Measurements from ENCODE around the gene SLC39A2. TPM values are rescaled to one million over a fixed set of nuclear protein-coding genes. Genes with fewer than 3 reads are reported as not detected.

The SLC39A2 gene
- total and polyA plus RNA-seq, 2 experiments from 2014 or later: not detected

DNA sequence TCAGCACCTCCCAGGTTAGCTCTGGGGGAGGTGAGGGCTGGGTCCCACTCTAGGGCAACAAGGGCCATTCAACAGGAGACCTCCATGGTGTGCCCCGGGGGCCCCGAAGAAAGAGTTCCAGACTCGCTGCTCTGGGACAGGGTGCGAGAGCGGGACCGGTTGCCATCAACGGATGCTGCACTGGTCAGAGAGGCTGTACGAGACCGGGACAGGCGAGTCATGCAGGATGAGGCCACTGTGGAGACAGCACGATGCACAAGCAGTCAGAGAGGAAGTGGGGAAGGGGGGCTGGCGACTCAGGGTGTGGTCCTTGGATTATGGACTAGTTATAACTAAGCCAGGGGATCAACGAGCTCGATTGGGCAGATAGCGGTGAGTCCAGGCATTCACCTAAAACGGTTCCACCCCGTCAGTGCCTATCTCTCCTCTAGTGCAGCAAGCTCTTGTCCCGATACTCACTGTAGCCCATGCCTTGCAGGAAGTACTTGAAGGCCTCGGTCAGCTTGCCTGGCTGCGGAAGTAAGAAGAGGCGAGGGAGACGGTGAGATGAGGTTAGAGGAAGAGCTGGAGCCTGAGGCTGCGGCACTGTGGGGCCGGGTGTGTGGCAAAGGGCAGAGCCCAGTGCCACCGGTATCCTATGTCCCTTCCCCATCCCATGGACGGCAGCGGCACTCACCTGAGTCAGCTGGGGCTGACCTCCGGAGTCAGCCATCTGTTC lies 18.6 kb downstream of the SLC39A2 start (continued):
- TF ChIP-seq, protein P1, sequence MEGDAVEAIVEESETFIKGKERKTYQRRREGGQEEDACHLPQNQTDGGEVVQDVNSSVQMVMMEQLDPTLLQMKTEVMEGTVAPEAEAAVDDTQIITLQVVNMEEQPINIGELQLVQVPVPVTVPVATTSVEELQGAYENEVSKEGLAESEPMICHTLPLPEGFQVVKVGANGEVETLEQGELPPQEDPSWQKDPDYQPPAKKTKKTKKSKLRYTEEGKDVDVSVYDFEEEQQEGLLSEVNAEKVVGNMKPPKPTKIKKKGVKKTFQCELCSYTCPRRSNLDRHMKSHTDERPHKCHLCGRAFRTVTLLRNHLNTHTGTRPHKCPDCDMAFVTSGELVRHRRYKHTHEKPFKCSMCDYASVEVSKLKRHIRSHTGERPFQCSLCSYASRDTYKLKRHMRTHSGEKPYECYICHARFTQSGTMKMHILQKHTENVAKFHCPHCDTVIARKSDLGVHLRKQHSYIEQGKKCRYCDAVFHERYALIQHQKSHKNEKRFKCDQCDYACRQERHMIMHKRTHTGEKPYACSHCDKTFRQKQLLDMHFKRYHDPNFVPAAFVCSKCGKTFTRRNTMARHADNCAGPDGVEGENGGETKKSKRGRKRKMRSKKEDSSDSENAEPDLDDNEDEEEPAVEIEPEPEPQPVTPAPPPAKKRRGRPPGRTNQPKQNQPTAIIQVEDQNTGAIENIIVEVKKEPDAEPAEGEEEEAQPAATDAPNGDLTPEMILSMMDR (conservative IDR thresholded peaks at IDR 0.05; ENCODE audit: low read depth in 2 of 2): no peak
- TF ChIP-seq, protein P2, sequence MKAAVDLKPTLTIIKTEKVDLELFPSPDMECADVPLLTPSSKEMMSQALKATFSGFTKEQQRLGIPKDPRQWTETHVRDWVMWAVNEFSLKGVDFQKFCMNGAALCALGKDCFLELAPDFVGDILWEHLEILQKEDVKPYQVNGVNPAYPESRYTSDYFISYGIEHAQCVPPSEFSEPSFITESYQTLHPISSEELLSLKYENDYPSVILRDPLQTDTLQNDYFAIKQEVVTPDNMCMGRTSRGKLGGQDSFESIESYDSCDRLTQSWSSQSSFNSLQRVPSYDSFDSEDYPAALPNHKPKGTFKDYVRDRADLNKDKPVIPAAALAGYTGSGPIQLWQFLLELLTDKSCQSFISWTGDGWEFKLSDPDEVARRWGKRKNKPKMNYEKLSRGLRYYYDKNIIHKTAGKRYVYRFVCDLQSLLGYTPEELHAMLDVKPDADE (IDR thresholded peaks at IDR 0.05): no peak
- no peak for TF ChIP-seq REST (IDR thresholded peaks at IDR 0.05; ENCODE audit: unreplicated experiment)

DNA sequence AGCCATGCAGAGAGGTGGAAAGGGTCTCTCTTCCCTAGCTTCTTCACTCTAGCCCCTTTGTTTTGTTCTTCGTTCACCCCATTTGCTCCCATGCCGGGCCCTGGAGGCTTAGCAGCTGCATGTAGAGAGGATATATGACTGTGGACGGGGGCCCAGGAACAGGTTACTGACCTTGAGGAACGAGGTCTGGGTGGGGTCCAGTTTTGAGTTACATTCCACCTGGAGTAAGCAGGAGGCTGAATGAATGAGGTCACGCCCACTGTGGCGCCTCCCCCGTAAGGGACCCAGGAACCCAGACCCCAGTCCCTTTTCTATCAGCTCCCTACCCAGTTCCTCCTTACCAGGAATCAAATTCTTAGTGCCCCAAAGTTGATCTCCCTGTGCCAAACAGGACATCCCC lies 19.2 kb downstream of the SLC39A2 start:
- Histone ChIP-seq H3K36me3 (ENCODE audit: insufficient read depth) (no peaks in the 10 kb centered on the region), H3K79me2 (replicated peaks; ENCODE audit: insufficient read depth) (no peaks in the 10 kb centered on the region), H3K4me1 (ENCODE audit: insufficient read depth) (peaks cover 12% of the 10 kb centered on the region; the same call in 1 of the 2 replicates), H3K4me3 (no peak overlapping the region), H3K27me3 (ENCODE audit: insufficient read depth) (peaks cover 11% of the 10 kb centered on the region), H4K20me1 (replicated peaks; ENCODE audit: insufficient read depth) (no peaks in the 10 kb centered on the region), H3K4me2 (no peak overlapping the region), H2AFZ (no peak overlapping the region), H3K27ac (ENCODE audit: low read depth) (no peak overlapping the region), H3F3A (replicated peaks; ENCODE audit: low read depth) (no peaks in the 10 kb centered on the region), H3K9me2 (ENCODE audit: insufficient read depth) (no peaks in the 10 kb centered on the region)
- H3K27ac Mint-ChIP-seq: no peak overlapping the region
- no peaks in the 10 kb centered on the region; the same call in 2 of the 3 replicates for H3K9me3 Mint-ChIP-seq
- peaks cover 20% of the 10 kb centered on the region for H3K4me1 Mint-ChIP-seq
- no peak overlapping the region for H3K4me3 Mint-ChIP-seq
- peaks cover 19% of the 10 kb centered on the region for H3K36me3 Mint-ChIP-seq (ENCODE audit: low read depth)
- ATAC-seq (no peak), DNase-seq (ENCODE audit: low spot score) (no peak)
- TF ChIP-seq POLR2AphosphoS5 (IDR thresholded peaks at IDR 0.05; ENCODE audit: low read depth): no peak
- TF ChIP-seq, protein P2 (IDR thresholded peaks at IDR 0.05): no peak
- H3K27me3 Mint-ChIP-seq (ENCODE audit: insufficient read depth, low read depth, poor library complexity): peaks cover 13% of the 10 kb centered on the region
